HEK293T (cell line): ENCODE results near the gene AP3S2.

Experiments used
- CTCF ChIA-PET: fragments of 350-600 bp; formaldehyde crosslinking; extraction: SDS; loops from one replicate; lab custom pipeline; 2021; ENCODE audit warnings: antibody characterized with exemption, inconsistent platforms; lab: Yijun Ruan, JAX
- POLR2A ChIA-PET: fragments of 350-600 bp; formaldehyde crosslinking; extraction: SDS; loops from one replicate; lab custom pipeline; 2020; ENCODE audit warnings: antibody characterized with exemption, inconsistent platforms; lab: Yijun Ruan, JAX
- DNase-seq: peaks from one replicate; pipeline ENCODE4 v3.0.0; 2012; ENCODE audit warnings: mixed read lengths; ENCODE audit errors: extremely low spot score
- ARNT ChIP-seq: fragments of 450-650 bp; IDR thresholded peaks from 2 replicates; pipeline ENCODE4 v1.6.1; 2017; ENCODE audit warnings: mild to moderate bottlenecking
- BHLHE40 ChIP-seq: fragments of 450-650 bp; IDR thresholded peaks from 2 replicates; pipeline ENCODE4 v1.6.1; 2016; ENCODE audit warnings: mild to moderate bottlenecking, moderate library complexity, borderline replicate concordance
- CTBP1 ChIP-seq: fragments of 450-650 bp; IDR thresholded peaks from 2 replicates; pipeline ENCODE4 v1.6.1; 2016; ENCODE audit warnings: borderline replicate concordance
- ELF4 ChIP-seq: fragments of 450-650 bp; IDR thresholded peaks from 2 replicates; pipeline ENCODE4 v1.6.1; 2017; ENCODE audit warnings: antibody characterized with exemption
- FOXA1 ChIP-seq: fragments of 450-650 bp; IDR thresholded peaks from 2 replicates; pipeline ENCODE4 v1.6.1; 2016; ENCODE audit warnings: mild to moderate bottlenecking
- FOXK2 ChIP-seq: fragments of 450-650 bp; IDR thresholded peaks from 2 replicates; pipeline ENCODE4 v1.6.1; 2016; ENCODE audit warnings: mild to moderate bottlenecking
- FOXM1 ChIP-seq: fragments of 450-650 bp; IDR thresholded peaks from 2 replicates; pipeline ENCODE4 v1.6.1; 2017; ENCODE audit warnings: mild to moderate bottlenecking, borderline replicate concordance
- HDGF ChIP-seq: fragments of 450-650 bp; IDR thresholded peaks from 2 replicates; pipeline ENCODE4 v1.6.1; 2017; ENCODE audit warnings: antibody characterized with exemption, borderline replicate concordance
- L3MBTL2 ChIP-seq: fragments of 450-650 bp; conservative IDR thresholded peaks from 2 replicates; pipeline ENCODE4 v1.6.1; 2016; ENCODE audit warnings: mild to moderate bottlenecking
- LEF1 ChIP-seq: fragments of 450-650 bp; IDR thresholded peaks from 2 replicates; pipeline ENCODE4 v1.6.1; 2017; ENCODE audit warnings: mild to moderate bottlenecking, borderline replicate concordance
- NFRKB ChIP-seq: fragments of 450-650 bp; IDR thresholded peaks from 2 replicates; pipeline ENCODE4 v1.6.1; 2016; ENCODE audit warnings: mild to moderate bottlenecking, moderate library complexity
- SP1 ChIP-seq: fragments of 450-650 bp; IDR thresholded peaks from 2 replicates; pipeline ENCODE4 v1.6.1; 2017
- SUZ12 ChIP-seq: fragments of 450-650 bp; IDR thresholded peaks from 2 replicates; pipeline ENCODE4 v1.6.1; 2016; ENCODE audit warnings: mild to moderate bottlenecking
- TARDBP ChIP-seq: fragments of 450-650 bp; IDR thresholded peaks from 2 replicates; pipeline ENCODE4 v1.6.1; 2016
- ZNF384 ChIP-seq: fragments of 450-650 bp; IDR thresholded peaks from 2 replicates; pipeline ENCODE4 v1.6.1; 2016
- TF ChIP-seq, protein P1 (sequence below): fragments of 450-650 bp; IDR thresholded peaks from 2 replicates; pipeline ENCODE4 v1.6.1; 2016

AP3S2 gene

DNA sequence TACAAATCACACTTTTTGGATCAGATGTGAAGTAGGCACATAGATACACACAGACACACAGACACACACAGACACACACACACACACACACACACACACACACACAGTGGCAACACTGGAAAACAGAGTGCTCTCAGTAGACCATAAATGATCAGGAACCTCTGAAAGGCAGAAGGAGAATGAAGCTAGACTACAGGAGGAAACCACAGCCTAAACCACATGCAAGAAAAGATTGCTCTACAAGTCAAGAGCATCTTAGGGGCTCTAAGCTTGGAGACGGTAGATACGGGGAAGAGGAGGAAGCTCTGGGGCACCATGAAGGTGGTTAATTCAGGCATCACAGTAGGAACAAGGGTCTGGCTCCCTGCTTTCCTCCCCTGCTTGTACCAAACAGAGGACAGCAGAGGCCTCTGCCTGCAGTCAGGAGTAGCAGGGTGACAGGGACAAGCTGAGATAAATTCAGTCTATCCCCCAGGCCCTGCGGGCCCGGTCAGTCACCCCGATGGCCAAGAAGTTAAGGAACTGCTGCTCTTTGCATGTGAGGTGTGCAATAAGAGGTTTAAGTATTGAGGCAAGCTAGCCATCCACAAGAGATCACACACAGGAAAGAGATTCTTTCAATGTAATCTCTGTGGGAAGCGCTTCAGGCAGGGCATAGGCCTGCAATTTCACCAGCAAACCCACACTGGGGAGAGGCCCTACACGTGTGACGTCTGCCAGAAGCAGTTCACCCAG is 42.4 kb upstream of the AP3S2 start:
- POLR2A ChIA-PET = interaction anchor here (0.6 kb wide), 1 partner anchor 362 kb away, joined by 3 read pairs; no protein-coding TSS in a partner anchor
- DNase-seq = no peak
- TF ChIP-seq FOXA1 (no peak), TARDBP (no peak), FOXK2 (no peak), FOXM1 (no peak)
- TF ChIP-seq, protein P1, sequence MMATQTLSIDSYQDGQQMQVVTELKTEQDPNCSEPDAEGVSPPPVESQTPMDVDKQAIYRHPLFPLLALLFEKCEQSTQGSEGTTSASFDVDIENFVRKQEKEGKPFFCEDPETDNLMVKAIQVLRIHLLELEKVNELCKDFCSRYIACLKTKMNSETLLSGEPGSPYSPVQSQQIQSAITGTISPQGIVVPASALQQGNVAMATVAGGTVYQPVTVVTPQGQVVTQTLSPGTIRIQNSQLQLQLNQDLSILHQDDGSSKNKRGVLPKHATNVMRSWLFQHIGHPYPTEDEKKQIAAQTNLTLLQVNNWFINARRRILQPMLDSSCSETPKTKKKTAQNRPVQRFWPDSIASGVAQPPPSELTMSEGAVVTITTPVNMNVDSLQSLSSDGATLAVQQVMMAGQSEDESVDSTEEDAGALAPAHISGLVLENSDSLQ = no peak
- CTCF ChIA-PET = no interaction called here

DNA sequence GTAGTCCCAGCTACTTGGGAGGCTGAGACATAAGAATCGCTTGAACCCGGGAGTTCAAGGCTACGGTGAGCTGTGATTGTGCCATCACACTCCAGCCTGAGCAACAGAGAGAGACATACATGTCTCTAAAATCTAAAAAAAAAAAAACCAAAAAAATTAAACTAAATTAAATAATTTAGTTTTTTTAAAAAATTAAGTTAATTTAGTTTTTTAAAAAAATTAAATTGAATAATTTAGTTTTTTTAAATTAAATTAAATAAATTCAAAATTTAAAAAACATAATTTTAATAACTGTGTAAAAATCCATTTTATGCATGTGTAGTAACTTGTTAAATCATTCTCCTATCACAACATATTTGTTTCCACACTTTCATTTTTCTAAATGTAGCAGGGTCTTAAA is 39.1 kb upstream of the AP3S2 start:
- ChIA-PET POLR2A (interaction anchor here (2.3 kb wide), 1 partner anchor 20 kb away, joined by 16 read pairs; the partner anchor contains the start of gene ARPIN), CTCF (interaction anchor here (0.5 to 1.4 kb wide), 2 partner anchors 11 to 19 kb away, joined by 3 to 4 read pairs; no protein-coding TSS in a partner anchor)
- TF ChIP-seq LEF1 (no peak), FOXK2 (no peak), FOXA1 (no peak), BHLHE40 (no peak), HDGF (no peak), L3MBTL2 (no peak), NFRKB (no peak), SP1 (no peak), SUZ12 (no peak), TARDBP (no peak), FOXM1 (no peak), ELF4 (no peak), CTBP1 (no peak), ARNT (no peak)
- TF ChIP-seq, protein P1 = no peak
- no peak for DNase-seq

GRCh38 chr15:89928421-89928820 is 34.6 kb upstream of the AP3S2 start:
- no peak for DNase-seq
- TF ChIP-seq FOXA1 = no peak
- POLR2A ChIA-PET = no interaction called here
- CTCF ChIA-PET = no interaction called here

GRCh38 chr15:89926158-89926557 is 32.4 kb upstream of the AP3S2 start:
- ChIA-PET POLR2A (no interaction called here), CTCF (no interaction called here)
- TF ChIP-seq FOXK2 (no peak), ARNT (no peak), ELF4 (no peak), ZNF384 (no peak), FOXA1 (no peak), LEF1 (no peak)
- no peak for DNase-seq

DNA sequence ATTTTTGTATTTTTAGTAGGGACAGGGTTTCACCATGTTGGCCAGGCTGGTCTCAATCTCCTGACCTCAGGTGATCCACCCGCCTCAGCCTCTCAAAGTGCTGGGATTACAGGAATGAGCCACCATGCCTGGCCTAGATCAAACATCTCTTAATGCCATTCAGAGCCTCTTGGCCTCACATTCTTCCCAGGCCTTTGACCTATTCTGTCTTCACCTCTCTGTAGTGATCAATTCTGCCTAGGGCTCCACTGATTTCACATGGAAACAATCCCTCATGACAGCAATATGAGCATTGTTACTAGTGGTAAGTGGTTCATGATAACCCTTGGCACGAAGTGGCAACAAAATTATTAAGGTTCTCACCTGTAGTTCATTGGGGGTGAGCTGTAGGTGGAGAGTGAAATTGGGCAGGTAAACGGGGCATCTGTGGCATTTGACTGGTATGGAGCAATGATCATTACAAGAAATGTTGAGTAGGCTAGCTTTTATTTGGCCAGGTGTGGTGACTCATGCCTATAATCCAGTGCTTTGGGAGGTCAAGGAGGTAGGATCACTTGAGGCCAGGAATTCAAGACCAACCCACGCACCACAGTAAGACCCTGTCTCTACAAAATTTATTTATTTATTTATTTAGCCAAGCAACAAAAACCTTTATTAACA is 23.8 kb upstream of the AP3S2 start:
- no peak for TF ChIP-seq TARDBP
- TF ChIP-seq FOXM1 = no peak
- TF ChIP-seq CTBP1 = no peak
- TF ChIP-seq FOXA1 = no peak
- no peak for TF ChIP-seq ELF4
- no peak for TF ChIP-seq NFRKB
- TF ChIP-seq L3MBTL2 = no peak
- TF ChIP-seq HDGF = no peak
- no peak for TF ChIP-seq FOXK2
- TF ChIP-seq ARNT = no peak
- TF ChIP-seq, protein P1 = no peak
- CTCF ChIA-PET = no interaction called here
- POLR2A ChIA-PET = interaction anchor here (1.2 kb wide), 1 partner anchor 24 kb away, joined by 3 read pairs; the partner anchor contains the start of gene AP3S2
- no peak for DNase-seq

- TF ChIP-seq ZNF384 (no peak), FOXM1 (no peak), SP1 (no peak), BHLHE40 (no peak), CTBP1 (no peak), ELF4 (no peak), FOXA1 (no peak), FOXK2 (no peak), TARDBP (no peak), HDGF (no peak), L3MBTL2 (no peak)
- TF ChIP-seq, protein P1 = no peak
- DNase-seq = no peak
- ChIA-PET CTCF (no interaction called here), POLR2A (no interaction called here)
Observed at GRCh38 chr15:89916660-89917059, 22.9 kb upstream of the AP3S2 start.
